Measurements from ENCODE around the gene NIT2.

Gene NIT2

DNA sequence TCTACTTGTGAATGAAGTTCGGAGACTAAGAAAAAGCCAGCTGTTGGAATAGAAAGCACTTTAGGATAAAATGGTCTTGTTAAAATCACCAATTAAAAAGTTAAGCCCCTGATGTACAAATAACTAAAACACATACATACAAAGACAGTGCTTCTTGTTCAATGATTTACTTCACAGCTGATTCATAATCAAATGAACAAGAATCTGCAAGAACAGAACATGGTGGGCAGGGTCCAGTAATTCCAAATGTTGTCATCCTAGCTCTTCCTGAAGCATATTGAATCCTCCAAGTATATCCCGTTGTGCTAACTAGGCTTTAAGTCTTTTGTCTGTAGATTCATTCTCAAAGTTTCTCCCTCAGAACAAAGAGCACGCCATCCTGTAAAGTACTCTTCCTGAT lies 24.5 kb downstream of the NIT2 start:
- Histone ChIP-seq H3K4me3 (ENCODE audit: low read depth, low read length, poor library complexity, severe bottlenecking) (no peak overlapping the region), H3K36me3 (ENCODE audit: insufficient read depth, low read length) (peaks cover 93% of the 10 kb centered on the region), H2AFZ (ENCODE audit: low read length) (no peak overlapping the region), H3K4me1 (ENCODE audit: insufficient read depth, low read length, severe bottlenecking) (no peaks in the 10 kb centered on the region), H3K4me2 (ENCODE audit: low read length) (no peak overlapping the region), H3K9me2 (ENCODE audit: low read depth, low read length) (no peaks in the 10 kb centered on the region), H3K27ac (ENCODE audit: low read depth, low read length, poor library complexity, severe bottlenecking) (no peak overlapping the region), H4K20me1 (ENCODE audit: insufficient read depth, low read length) (no peaks in the 10 kb centered on the region), H3K9ac (ENCODE audit: low read length) (no peak overlapping the region), H3K9me3 (ENCODE audit: low read length) (no peaks in the 10 kb centered on the region), H3K79me2 (ENCODE audit: insufficient read depth, low read length) (no peaks in the 10 kb centered on the region), H3K27me3 (ENCODE audit: insufficient read depth, low read length) (no peaks in the 10 kb centered on the region), H3F3A (ENCODE audit: insufficient read depth, low read length) (no peaks in the 10 kb centered on the region)
- no peak for TF ChIP-seq EZH2 (IDR thresholded peaks at IDR 0.05; ENCODE audit: borderline replicate concordance, low read length)
- TF ChIP-seq, protein P1, sequence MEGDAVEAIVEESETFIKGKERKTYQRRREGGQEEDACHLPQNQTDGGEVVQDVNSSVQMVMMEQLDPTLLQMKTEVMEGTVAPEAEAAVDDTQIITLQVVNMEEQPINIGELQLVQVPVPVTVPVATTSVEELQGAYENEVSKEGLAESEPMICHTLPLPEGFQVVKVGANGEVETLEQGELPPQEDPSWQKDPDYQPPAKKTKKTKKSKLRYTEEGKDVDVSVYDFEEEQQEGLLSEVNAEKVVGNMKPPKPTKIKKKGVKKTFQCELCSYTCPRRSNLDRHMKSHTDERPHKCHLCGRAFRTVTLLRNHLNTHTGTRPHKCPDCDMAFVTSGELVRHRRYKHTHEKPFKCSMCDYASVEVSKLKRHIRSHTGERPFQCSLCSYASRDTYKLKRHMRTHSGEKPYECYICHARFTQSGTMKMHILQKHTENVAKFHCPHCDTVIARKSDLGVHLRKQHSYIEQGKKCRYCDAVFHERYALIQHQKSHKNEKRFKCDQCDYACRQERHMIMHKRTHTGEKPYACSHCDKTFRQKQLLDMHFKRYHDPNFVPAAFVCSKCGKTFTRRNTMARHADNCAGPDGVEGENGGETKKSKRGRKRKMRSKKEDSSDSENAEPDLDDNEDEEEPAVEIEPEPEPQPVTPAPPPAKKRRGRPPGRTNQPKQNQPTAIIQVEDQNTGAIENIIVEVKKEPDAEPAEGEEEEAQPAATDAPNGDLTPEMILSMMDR (IDR thresholded peaks at IDR 0.05; ENCODE audit: low read length): no peak

DNA sequence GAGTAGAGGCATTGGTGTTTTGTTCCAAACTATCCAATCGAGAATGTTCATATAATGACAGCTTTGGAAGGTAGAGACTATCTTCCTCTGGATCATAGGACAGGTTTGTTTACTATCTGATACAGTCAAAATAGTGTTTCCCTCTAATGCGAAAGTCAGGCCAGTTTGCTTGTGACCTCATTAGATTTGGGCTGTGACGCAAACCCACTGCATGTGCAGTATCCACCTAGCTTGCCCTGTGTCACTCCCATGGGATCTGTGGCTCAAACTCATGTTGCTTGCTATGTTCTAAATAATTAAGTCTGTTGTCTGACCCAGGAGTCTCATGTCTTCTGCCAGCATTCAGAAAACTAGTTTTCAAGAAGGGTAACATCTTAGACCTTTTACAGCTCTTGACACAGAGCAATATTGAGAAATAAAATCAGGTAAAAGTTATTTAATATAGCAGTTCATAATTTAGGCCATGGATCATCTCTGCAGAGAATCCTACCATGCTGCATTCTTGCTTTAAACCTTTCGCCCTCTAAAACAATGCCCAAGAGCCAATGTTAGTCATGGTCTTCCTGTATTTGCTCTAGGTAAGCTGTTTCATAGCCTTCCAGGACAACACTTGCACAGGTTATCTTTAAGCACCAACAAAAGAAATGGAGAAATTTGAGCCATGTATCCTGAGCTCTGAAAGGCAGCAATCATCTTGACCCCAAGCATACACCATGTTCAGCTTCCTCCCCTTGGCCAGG lies 26.4 kb downstream of the NIT2 start:
- Histone ChIP-seq H3K4me1 (ENCODE audit: insufficient read depth, low read length, severe bottlenecking) (no peaks in the 10 kb centered on the region), H3K9ac (ENCODE audit: low read length) (no peak overlapping the region), H2AFZ (ENCODE audit: low read length) (no peak overlapping the region), H4K20me1 (ENCODE audit: insufficient read depth, low read length) (no peaks in the 10 kb centered on the region), H3K9me3 (ENCODE audit: low read length) (no peaks in the 10 kb centered on the region), H3K4me3 (ENCODE audit: low read depth, low read length, poor library complexity, severe bottlenecking) (no peak overlapping the region), H3K27ac (ENCODE audit: low read depth, low read length, poor library complexity, severe bottlenecking) (no peak overlapping the region), H3K27me3 (ENCODE audit: insufficient read depth, low read length) (no peaks in the 10 kb centered on the region), H3K4me2 (ENCODE audit: low read length) (no peak overlapping the region), H3F3A (ENCODE audit: insufficient read depth, low read length) (no peaks in the 10 kb centered on the region; the same call in 1 of the 2 replicates), H3K9me2 (ENCODE audit: low read depth, low read length) (no peaks in the 10 kb centered on the region), H3K36me3 (ENCODE audit: insufficient read depth, low read length) (peaks cover 93% of the 10 kb centered on the region), H3K79me2 (ENCODE audit: insufficient read depth, low read length) (no peaks in the 10 kb centered on the region)
- TF ChIP-seq, protein P1 (IDR thresholded peaks at IDR 0.05; ENCODE audit: low read length): no peak
- no peak for TF ChIP-seq EZH2 (IDR thresholded peaks at IDR 0.05; ENCODE audit: borderline replicate concordance, low read length)

DNA sequence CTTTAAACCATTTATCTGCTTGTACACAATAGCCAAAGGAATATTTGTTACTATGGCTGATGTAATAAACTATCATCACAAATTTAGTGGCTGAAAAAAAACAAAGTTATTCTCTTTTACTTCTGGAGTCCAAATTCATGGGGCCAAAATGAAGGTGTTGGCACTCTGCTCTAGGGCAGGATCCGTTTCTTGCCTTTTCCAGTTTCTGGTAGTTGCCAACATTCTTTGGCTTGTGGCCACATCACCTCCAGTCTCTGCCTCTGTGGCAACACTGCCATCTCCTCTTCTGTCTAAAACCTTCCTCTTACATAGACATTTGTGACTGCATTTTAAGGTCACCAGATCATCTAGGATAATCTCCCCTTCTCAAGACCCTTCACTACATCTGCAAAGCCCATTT lies 27.3 kb downstream of the NIT2 start:
- Histone ChIP-seq H3K36me3 (ENCODE audit: insufficient read depth, low read length) (peaks cover 93% of the 10 kb centered on the region), H3K79me2 (ENCODE audit: insufficient read depth, low read length) (no peaks in the 10 kb centered on the region), H3K4me3 (ENCODE audit: low read depth, low read length, poor library complexity, severe bottlenecking) (no peak overlapping the region), H3K4me1 (ENCODE audit: insufficient read depth, low read length, severe bottlenecking) (no peaks in the 10 kb centered on the region), H3K4me2 (ENCODE audit: low read length) (no peak overlapping the region), H3K9ac (ENCODE audit: low read length) (no peak overlapping the region), H3K27me3 (ENCODE audit: insufficient read depth, low read length) (no peaks in the 10 kb centered on the region), H2AFZ (ENCODE audit: low read length) (no peak overlapping the region), H3K9me3 (ENCODE audit: low read length) (no peaks in the 10 kb centered on the region), H4K20me1 (ENCODE audit: insufficient read depth, low read length) (no peaks in the 10 kb centered on the region), H3K9me2 (ENCODE audit: low read depth, low read length) (no peaks in the 10 kb centered on the region), H3K27ac (ENCODE audit: low read depth, low read length, poor library complexity, severe bottlenecking) (no peak overlapping the region), H3F3A (ENCODE audit: insufficient read depth, low read length) (peaks cover 3% of the 10 kb centered on the region; the same call in 1 of the 2 replicates)
- TF ChIP-seq, protein P1 (IDR thresholded peaks at IDR 0.05; ENCODE audit: low read length): no peak
- no peak for TF ChIP-seq EZH2 (IDR thresholded peaks at IDR 0.05; ENCODE audit: borderline replicate concordance, low read length)

All from OCI-LY1 (cell line).